GM21515 (cell line): ENCODE results near the gene ANG.
"Not testable (repeated sequence)": the region's sequence is repeated elsewhere in the genome, so short reads cannot be mapped to it uniquely, and the experiment has no call there.

Experiments used
- ATAC-seq: cut with Tn5 transposase; IDR thresholded peaks from one replicate; pipeline ENCODE4 v1.9.1; 2021; ENCODE audit not compliant: unreplicated experiment

Gene ANG

DNA sequence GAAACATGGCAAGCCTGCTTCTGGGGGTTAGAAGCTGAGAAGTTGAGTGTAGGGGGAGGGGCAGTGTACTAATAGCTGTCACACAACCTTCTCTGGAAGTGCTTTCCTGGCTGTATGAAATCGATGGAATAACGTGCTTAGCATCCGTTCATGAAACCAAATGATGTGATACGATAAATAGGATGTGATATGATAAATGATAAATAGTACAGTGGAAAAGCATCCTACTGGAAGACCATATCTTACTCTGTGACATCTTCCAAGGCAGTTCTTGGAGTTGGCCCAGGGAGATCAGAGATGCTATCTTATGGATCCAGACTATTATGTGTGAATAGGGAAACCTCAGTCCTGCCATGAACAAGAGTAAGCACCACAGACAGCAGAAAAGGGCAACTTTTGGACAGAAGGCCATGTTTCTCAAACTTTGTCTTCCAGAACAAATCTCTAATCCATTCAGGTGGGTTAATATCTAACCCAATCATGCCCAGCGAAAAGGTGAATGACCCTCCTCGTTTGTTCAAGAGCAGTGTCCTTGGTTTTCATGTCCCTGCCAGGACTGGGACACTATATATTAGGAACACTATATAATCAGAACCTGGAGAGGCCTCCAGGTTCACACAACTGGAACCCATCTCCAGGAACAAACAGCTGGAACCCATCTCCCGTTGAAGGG is at the start of gene ANG:
ANG (plus strand) TSS at position 598 of the 673 bp plus-strand sequence. CDS start 4,801 bp downstream, outside the sequence.
- ATAC-seq = no peak

DNA sequence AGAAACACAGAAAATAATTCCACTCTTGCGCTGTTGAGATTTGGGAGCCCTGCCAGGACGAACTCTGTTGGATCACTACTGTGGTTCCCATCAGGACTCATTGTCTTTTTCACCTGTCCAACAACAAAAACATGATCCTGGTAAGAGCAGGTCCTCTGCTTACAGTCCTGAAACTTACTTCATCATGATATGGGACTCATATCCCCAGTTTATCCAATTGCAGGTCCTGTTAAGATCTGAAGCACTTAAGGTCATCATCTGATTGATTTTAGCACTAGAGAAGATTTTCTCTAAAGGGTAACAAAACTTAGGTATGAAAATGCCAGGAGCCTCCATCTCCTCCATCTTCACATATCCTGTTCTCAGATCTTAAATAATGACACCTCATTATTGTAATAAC is 47.0 kb upstream of the ANG start, which contains the start of gene OR6S1:
OR6S1 (minus strand) TSS at position 101 of the 400 bp plus-strand sequence; CDS start at position 101, 0 bp downstream.
- ATAC-seq = no peak

DNA sequence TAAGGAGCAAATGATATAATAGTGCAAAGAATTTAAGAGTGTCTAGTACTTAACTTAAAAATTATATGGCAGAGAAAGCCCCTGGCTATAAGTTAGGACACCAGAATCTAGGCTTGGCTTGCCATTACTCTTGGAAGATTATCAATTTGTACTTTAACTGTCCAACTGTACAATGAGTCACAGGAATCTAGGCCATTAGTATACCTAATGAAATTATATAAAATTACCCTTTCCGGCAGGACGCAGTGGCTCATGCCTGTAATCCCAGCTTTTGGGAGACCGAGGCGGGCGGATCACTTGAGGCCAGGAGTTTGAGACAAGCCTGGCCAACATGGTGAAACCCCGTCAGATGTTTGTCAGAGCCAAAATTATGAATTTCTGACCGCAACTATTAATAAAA is 46.4 kb upstream of the ANG start:
- no peak for ATAC-seq

DNA sequence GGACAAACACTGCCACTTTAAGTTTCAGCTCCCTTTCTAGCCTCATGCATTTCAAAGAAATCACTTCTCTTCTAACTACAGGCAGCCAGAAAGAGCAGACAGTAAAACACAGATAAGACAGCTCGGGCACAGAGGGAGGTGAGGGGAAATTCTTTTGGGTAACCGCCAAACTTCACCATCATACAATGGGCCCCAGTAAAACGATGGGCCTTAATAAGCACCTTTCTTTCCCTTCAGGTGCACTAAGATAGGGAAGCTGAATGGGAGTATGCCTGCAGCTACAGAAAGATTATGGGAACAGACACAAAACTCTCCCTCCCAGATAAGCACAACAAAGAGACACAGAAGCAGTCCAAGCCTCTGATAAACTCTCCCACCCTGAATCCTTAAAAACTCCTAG is 45.8 kb upstream of the ANG start:
- not testable (repeated sequence) for ATAC-seq

DNA sequence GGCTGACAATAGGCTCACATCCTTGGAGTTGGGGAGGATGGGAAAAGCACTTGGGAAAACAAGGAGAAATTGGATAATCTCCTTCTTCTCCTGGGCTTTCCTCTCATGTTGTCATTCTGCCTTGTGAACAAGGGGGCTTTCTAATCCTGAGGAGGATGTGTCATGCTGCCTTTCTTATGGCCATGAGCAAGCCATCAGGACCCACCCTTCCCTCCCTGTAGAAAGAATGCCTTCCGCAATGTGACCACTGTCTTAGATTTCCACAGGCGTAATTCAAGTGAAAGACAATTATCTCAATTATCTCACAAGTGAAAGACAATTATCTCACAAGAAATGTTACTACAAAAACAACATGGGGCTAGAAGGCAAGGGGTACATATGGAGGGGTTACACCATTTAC is 44.0 kb upstream of the ANG start:
- ATAC-seq = no peak

DNA sequence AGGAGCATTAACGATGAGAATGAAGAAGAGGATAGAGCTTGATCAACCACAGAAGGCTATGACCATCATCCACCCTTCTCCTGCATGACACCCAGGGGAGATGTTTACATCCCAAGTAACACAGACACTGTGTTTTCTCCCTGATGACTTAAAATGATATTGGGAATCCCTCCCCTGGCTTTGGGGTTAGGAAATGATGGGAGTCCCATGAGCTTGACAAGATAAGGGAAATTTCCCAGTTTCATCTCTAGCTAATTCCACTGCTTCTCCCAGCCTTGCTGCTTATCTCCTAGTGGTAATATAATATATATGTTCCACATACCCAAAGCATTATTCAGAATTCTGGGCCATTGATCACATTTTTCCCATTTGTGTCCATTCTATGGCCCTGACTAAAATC is 43.1 kb upstream of the ANG start:
- ATAC-seq = no peak

DNA sequence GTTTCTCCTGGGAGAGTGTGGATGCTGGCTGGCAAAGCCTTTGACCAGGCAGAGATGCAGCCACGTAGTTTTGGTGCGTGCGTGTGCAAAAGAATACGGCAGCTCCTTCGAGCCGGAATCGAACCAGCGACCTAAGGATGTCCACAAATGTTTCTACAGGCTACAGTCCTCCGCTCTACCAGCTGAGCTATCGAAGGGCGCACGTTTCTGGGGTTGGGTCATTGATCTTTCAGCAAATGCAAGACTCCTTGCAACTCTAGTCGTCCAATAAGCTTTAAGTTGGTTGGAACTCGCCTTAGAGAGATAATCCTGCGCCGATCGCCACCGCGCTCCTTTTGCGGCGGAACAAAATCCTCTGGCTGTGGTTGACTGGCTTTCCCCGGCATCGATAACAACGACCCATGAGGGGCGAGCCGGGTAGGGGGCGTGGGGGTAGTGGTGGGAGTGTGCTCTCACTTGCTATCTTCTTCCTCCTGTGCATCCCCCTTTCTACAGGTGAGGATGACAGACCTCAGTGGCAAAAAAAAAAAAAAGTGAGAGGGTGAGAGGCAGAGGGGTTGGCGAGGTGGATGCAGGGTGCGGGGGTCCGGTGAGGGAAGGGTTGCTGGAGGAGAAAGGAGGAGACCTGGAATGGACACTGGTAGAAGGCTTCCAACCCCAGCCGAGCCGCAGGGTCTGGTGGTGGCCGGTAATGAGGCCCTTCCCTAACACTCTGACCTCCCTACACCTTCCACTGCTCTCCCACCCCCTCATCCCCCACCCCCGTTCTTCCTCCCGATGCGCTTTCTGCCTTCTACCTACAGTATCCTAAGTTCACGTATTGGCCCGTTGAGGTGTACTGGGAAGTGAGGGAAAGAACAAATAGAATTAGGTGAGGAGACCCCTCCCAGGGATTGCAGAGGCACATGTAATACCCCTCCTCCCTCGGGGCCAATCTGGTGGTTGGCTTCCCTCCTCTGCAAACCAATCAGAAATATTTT is 35.3 kb upstream of the ANG start:
- no peak for ATAC-seq

DNA sequence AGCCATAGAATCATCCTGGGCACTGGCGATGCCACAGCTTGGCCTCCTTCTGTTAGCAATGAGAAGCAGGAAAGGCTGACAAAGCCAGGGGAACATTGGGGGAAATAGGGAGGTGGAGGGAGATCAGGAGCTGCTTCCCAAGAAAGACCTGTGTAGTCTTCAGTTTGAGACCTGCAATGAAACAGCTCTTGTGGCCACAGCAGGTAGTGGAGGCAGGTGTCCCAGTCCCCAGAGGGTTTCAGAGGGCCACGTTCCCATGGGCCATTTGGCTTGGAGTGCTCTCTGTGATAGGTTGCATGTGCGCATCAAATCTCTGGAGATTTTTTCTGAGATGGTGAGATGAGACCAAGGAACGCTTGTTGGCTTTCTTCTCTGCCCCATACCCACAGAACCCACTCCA is 32.7 kb upstream of the ANG start:
- no peak for ATAC-seq

DNA sequence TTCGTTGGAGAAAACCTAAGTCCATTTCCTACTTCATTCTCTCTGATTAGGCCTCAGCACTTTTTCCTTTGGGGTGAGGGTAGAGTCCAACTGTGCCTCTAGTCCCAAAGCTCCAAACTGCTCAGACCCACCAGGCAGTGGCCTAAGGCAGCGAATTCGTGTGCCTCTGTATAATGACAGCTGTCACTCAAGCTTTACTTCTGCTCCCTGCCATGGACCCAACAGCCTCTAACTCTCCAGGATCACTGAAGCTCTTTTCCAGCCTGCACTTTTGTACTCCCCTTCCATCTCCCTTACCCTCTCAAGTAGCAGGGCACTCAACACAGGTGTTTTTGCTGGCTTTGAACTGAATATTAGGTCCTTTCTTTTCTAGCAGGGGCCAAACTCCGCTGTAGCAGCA is 32.3 kb upstream of the ANG start:
- ATAC-seq = no peak

DNA sequence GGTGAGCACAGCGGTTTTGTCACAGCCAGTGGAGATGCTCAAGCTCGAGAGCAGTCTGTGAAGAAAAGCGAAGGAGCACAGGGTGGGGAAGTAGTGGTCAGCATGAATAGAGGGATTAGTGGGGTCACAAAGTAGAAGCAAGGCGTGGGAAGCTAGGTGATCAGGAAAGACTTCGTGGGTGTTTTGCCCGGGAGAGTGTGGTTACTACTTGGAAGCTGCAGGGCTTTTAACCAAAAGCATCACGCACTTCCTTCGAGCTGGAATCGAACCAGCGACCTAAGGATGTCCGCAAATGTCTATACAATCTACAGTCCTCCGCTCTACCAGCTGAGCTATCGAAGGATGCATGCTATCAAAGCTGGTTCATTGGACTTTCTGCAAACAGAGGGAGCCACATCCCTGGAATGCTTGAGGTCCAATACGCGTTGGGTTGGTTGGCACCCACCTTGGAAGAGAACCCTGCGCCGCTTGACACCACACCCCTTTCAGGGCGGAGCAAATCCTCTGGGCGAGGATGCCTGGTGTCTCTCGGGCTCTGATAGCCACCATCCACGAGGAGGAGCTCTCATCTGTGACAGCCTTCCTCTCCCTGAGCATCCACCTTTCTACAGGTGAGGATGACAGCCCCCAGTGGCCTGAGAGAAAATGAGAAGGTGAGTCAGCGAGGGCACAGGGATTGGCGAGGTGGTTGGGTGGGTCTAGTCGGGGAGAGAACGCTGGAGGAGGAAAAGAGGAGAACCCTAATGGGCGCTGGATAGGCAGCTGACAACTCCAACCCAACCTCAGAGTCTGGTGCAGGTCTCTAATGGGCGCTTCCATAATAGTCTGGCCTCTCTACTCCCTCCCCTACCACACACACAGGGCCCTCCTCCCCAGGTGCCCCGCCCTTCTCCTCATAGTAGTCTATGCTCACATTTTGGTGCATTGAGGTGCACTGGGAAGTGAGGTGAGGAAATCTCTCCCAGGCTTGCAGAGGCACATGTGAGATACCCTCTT is 31.1 kb upstream of the ANG start:
- no peak for ATAC-seq

DNA sequence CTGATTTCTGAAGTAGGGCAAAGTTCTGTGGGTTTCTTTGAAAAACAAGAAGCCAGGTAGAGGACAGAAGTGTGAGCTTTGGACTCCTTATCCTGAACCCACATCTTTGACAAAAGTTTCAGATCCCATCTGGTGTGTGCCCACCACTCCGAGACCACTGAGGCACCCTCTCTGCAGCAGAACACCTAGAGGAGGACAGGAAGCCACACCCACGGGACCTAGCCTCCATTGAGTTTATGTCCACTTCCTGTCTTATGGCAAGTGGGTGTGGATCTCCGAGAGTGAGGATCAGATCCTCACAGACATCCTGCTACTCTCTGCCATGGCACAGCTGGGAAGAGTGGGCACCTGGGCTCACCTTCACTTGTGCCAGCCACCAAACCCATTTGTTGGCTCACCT is 30.3 kb upstream of the ANG start:
- ATAC-seq = no peak

DNA sequence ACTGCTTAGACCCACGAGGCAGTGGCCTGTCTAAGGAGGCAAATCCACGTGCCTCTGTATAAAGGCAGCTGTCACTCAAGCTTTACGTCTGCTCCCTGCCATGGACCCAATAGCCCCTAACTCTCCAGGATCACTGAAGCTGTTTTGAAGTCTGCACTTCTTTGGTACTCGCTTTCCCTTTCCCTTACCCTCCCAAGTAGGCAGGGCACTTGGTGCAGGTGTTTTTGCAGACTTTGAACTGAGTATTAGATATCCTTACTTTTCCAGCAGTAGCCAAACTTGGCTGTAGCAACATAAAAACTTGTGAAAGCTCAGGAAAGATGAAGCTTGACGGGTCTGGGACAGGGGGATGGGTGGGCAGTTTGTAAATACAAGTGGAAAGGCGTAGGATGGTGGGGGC is 29.2 kb upstream of the ANG start:
- no peak for ATAC-seq

DNA sequence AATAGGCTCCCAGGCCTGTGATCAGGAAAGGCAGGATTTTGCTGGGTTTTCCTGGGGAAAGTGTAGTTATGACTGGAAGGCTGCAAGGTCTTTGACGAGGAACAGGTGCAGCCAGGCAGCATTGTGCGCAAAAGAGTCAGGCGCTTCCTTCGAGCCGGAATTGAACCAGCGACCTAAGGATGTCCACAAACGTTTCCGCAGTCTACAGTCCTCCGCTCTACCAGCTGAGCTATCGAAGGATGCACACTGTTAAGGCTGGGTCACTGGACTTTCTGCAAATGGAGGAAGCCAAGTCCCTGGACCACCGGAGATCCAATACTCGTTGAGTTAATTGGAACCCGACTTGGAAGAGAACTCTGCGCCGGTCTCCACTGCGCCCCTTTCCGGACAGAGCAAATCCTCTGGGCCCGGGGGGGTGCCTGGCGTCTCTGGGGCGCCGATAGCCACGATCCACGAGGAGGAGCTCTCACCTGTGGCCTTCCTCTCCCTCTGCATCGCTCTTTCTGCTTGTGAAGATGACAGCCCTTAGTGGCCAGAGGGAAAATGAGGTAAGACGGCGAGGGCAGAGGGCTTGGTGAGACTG is 28.7 kb upstream of the ANG start:
- no peak for ATAC-seq

DNA sequence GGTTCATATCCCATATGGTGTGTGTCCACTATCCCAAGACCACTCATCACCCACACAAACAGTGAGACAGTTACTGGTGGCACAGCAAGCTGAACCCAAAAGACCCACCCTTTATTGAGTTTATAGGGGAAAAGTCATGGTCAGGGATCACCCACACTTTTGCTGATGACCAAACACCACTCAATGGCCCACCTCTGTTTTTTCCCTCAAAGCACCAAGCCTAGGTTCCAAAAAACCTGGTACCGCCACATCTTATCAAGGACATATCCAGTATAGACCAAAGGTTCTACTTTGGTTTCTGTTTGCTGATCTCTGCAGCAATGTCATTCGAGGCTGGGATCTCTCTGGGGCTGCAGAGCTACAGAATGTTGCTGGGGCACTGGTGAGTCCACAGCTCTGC is 27.4 kb upstream of the ANG start:
- ATAC-seq = no peak

DNA sequence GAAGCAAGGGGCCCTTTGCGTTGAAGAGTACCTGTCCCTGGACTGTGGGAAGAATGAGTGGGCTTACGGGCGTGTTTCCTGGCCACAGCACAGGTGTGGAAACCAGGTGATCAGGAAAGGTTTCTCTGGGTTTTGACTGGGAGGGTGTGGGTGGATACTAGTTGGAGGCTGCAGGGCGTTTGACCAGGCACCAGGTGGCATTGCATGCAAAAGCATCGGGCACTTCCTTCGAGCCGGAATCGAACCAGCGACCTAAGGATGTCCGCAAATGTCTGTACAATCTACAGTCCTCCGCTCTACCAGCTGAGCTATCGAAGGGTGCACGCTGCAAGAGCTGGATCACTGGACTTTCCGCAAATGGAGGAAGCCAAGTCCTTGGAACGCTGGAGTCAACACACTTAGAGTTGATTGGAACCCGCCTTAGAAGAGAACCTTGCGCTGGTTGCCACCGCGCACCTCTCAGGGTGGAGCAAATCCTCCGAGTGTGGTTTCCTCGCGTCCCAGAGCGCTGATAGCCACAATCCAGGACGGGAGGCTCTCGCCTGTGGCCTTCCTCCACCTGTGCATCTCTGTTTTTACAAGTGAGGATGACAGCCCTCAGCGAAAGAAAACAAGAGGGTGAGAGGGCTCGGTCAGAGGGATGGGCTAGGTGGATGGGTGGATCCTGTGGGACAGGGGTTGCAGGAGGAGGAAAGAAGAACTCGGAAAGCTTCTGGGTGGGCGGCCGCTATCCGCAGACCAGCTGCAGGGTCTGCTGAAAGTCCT is 25.4 kb upstream of the ANG start:
- ATAC-seq = no peak

DNA sequence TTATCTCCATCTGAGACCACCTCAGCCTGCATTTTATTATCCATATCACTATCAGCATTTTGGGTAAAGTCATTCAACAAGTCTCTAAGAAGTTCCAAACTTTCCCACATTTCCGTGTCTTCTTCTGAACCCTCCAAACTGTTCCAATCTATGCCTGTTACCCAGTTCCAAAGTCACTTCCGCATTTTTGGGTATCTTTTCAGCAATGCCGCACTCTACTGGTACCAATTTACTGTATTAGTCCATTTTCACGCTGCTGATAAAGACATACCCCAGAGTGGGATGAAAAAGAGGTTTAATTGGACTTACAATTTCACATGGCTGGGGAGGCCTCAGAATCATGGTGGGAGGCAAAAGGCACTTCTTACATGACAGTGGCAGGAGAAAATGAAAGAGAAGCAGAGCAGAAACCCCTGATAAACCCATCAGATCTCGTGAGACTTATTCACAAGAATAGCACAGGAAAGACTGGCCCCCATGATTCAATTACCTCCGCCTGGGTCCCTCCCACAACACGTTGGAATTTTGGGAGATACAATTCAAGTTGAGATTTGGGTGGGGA is 22.1 kb upstream of the ANG start:
- ATAC-seq = not testable (repeated sequence)

DNA sequence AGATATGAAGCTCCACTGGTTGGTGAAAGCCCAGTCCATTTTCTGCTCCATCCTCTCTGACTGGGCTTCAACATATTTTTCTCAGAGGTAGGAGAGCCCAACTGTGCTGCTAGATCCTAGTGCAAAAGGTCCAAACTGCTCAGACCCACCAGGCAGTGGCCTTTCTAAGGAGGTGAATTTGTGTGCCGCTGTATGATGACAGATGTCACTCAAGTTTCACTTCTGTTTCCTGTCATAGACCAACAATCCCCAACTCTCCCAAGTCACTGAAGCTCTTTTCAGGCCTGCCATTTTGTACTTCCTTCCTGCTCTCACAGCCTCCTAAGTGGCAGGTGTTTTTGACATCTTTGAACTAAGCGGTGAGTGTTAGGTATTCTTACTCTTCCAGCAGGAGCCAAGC is 20.6 kb upstream of the ANG start:
- ATAC-seq = peak; percentile 72

DNA sequence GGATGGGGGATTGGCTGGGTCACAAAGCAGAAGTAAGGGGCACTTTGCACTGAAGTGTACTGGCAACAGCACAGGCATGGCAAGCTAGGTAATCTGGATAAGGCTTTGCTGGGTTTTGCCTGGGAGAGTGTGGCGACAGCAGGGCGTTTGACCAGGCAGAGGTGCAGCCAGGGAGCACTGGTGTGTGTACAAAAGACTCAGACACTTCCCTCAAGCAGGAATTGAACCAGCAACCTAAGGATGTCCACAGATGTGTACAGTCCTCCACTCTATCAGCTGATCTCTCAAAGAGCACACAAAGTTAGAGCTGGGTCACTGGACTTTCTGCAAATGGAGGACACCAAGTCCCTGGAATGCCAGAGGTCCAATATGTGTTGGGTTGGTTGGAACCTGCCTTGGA is 19.6 kb upstream of the ANG start:
- no peak for ATAC-seq

DNA sequence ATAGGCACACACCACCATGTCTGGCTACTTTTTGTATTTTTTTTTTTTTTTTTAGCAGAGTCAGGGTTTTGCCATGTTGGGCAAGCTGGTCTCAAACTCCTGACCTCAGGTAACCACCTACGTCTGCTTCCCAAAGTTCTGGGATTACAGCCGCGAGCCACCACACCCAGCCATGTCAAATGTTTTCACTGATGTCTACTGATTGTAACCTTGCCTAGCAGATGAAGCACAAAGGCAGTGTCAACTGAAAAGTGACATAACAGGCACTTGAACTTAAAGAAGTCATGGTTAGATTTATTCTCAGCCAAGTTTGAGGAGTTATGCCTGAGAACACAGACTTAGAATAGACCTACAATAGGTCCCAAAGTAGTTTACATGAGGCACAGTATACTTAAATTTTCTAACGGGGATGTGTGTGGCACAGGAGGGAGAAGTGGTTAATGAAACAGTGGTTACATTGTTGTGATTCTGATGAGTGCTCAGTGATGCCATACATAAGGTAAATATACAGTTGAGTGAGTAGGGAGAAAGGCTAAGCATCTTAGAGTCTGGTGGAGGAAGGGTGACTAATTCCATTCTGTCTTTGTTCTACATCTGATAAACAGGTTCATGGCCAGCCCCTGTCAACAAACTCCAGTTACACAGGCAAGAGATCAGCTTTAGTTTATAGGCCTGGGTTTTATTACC is 16.8 kb upstream of the ANG start:
- ATAC-seq = no peak
